ENCODE results near the gene MGLL.

The MGLL gene

DNA sequence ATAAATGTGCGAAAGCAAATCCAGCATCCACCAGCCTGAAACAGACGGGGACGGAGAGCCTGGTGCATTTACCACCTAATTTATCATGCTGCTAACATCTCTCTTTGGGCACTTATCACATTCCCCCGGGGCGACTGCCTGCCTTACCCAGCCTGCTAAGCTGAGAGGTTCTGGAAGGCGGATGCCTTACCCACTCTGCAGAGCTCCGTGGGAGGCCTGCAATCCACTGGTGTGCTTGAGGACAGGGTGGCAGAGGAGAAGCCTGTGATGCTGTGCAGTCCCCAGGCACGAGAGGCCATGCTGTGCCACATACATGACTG, 25.5 kb downstream of the MGLL start:
- no peak for DNase-seq (ENCODE audit: low spot score)
- TF ChIP-seq, protein P1, sequence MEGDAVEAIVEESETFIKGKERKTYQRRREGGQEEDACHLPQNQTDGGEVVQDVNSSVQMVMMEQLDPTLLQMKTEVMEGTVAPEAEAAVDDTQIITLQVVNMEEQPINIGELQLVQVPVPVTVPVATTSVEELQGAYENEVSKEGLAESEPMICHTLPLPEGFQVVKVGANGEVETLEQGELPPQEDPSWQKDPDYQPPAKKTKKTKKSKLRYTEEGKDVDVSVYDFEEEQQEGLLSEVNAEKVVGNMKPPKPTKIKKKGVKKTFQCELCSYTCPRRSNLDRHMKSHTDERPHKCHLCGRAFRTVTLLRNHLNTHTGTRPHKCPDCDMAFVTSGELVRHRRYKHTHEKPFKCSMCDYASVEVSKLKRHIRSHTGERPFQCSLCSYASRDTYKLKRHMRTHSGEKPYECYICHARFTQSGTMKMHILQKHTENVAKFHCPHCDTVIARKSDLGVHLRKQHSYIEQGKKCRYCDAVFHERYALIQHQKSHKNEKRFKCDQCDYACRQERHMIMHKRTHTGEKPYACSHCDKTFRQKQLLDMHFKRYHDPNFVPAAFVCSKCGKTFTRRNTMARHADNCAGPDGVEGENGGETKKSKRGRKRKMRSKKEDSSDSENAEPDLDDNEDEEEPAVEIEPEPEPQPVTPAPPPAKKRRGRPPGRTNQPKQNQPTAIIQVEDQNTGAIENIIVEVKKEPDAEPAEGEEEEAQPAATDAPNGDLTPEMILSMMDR (IDR thresholded peaks at IDR 0.05; ENCODE audit: extremely low read depth, missing control alignments), result no peak

DNA sequence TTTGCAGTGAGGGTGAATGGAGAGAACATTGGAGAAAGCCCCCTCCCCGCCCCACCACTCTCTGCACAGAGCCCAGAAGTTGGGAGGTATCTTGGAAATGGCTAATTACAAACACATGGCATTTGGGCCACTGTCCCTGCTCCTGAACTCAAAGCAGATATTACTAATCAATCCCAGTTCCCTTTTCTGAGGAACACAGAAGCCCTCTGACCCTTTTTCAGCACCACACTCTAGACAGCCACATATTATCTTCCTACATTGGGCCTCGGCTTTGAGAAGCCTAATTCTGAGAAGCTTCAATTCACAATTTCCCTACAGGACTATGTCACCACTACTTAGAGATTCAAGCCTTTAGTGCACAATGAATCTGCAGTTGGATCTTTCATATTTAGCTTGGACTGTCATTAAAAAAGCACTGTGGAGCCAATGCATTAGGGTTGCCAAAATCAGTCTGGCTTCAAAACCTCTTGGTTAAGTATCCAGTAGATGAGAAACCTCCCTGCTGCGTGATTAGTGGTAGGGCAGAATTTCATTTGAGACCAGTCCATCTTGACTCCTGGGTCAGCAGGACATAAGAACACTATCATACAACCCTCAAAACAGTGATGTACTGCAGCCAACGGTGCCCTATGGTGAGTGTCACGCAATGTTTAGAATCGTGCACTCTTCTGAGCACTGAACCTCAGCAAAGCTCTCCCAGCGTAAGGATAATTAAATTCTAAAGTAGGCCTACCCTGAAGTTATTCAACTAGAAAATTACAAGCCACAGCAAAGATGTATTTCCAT, 26.1 kb downstream of the MGLL start:
- DNase-seq (ENCODE audit: low spot score), result no peak
- TF ChIP-seq, protein P1 (IDR thresholded peaks at IDR 0.05; ENCODE audit: extremely low read depth, missing control alignments), result no peak

DNA sequence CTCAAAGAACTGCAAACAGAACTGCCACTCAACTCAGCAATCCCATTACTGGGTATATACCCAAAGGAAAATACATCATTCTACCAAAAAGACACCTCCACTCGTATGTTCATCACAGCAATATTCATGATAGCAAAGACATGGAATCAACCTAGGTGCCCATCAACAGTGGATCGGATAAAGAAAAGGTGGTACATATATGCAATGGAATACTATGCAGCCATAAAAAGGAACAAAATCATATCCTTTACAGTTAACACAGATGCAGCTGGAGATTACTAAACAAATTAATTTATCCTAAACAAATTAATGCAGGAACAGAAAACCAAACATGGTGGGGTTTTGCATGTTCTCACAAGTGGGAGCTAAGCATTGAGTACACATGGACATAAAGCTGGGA, 27.3 kb downstream of the MGLL start:
- no peak for DNase-seq (ENCODE audit: low spot score)
- TF ChIP-seq, protein P1 (IDR thresholded peaks at IDR 0.05; ENCODE audit: extremely low read depth, missing control alignments), result no peak

DNA sequence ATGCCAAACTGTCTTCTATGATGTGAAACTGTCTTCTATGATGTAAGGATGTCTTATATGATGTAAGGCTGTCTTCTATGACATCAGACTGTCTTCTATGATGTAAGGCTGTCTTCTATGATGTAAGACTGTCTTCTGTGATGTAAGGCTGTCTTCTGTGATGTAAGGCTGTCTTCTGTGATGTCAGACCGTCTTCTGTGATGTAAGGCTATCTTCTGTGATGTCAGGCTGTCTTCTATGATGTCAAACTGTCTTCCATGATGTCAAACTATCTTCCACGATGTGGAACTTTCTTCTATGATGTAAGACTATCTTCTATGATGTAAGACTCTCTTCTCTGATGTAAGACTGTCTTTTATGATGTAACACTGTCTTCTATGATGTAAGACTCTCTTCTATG, 27.9 kb downstream of the MGLL start:
- TF ChIP-seq, protein P1 (IDR thresholded peaks at IDR 0.05; ENCODE audit: extremely low read depth, missing control alignments), result no peak

DNA sequence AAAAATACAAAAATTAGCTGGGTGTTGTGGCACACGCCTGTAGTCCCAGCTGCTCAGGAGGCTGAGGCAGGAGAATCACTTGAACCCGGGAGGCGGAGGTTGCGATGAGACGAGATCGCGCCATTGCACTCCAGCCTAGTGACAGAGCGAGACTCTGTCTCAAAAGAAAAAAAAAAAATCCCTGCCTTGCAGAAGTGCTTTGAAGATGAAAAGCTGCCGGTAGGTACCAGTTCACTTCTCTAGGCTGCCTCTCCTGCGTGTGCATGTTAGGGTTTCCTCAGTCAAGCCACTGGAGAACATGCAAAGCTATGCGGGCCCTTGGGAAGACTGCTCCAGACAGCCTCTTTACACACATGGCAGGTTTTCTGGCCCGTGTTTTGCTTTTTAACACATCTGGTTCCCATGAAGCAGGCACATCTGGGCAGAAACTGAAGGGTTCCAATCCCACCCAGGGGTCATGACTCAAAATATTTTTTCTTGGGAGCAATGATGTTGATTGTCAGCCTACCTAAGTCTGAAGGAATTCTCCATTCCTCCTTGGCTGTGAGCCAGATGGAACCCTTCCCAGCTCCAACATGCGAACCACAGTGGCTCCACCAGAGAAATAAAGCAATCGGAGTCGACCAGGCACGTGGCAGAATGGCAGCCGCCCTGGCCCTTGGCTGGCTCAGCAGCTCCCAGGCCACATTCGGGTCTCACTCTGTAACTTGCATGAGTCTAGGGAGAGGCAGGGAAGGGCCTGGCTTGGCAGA, 29.6 kb downstream of the MGLL start:
- TF ChIP-seq, protein P1 (IDR thresholded peaks at IDR 0.05; ENCODE audit: extremely low read depth, missing control alignments), result no peak
- no peak for DNase-seq (ENCODE audit: low spot score)

More for the DNA sequence above, 27.9 kb downstream of the MGLL start:
- DNase-seq (ENCODE audit: low spot score), result no peak

DNA sequence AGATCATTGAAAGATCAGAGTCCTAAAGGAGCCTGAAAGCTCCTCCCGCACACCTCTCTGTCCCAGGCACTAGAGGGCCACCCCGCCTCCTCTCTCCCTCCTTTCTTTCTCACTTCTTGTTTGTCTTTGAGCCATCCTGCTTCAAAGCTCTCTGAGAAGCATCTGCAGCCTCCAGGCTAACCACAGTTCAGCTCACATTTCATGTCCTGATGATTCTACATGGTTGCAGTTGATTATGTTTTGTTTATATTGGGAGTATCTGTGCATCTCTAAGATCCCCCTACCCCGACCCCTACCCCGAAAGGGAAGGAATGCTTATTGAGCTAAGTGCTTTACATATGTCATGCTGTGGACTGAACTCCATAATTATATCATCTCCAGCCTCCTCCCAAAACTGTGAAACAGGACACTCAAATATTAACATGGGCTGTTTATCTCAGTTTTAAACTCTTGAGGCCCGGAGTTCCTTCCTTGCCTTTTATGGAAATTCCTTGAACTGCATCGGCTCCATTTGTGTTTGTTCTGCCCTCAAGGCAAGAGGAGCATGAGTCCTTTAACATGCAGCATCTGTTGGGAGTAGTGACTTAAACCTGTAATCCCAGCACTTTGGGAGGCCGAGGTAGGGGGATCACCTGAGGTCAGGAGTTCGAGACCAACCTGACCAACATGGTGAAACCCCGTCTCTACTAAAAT, 30.9 kb downstream of the MGLL start:
- DNase-seq (ENCODE audit: low spot score), result peak; percentile 77
- TF ChIP-seq, protein P1 (IDR thresholded peaks at IDR 0.05; ENCODE audit: extremely low read depth, missing control alignments), result peak; percentile 21

DNA sequence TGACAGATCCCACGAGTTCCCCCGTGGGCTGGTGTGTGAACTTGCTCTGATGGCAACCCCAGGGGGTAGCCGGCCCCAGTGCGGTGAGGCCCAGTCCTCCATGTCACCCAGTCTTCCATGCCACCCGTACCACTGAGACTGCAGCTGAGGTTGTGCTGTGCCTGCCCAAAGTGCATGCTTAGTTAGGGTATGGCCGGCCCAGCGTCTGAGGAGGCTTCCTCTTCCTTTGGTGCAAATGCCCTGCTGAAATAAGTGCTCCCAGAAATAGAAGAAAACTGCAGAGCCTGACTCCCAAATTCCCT, 31.5 kb downstream of the MGLL start:
- TF ChIP-seq, protein P1 (IDR thresholded peaks at IDR 0.05; ENCODE audit: extremely low read depth, missing control alignments), result no peak
- DNase-seq (ENCODE audit: low spot score), result no peak

Measured in GM20000 (cell line).